ENCODE measurements around the gene DUSP7.
"Not testable (repeated sequence)": the region's sequence is repeated elsewhere in the genome, so short reads cannot be mapped to it uniquely, and the experiment has no call there.

DUSP7 gene

GRCh38 chr3:52046186-52046901 is 10.0 kb downstream of the DUSP7 start:
- no peak for DNase-seq

- no peak for DNase-seq
Measured at GRCh38 chr3:52044869-52045619, 11.3 kb downstream of the DUSP7 start.

GRCh38 chr3:52043750-52044149 is 12.6 kb downstream of the DUSP7 start:
- no peak for DNase-seq

DNA sequence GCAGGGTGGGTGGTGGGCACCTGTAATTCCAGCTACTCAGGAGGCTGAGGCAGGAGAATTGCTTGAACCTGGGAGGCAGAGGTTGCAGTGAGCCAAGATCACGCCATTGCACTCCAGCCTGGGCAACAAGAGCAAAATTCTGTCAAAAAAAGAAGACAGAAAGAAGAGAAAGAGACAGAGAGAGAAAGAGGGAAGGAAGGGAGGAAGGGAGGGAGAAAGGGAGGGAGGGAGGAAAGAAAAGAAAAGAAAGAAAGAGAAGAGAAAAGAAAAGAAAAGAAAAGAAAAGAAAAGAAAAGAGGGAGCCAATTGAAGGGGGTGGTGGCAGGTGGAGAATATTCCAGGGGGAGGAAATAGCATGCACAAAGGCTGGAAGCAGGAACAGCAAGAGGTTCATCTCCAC is 13.3 kb downstream of the DUSP7 start:
- DNase-seq = not testable (repeated sequence)

DNA sequence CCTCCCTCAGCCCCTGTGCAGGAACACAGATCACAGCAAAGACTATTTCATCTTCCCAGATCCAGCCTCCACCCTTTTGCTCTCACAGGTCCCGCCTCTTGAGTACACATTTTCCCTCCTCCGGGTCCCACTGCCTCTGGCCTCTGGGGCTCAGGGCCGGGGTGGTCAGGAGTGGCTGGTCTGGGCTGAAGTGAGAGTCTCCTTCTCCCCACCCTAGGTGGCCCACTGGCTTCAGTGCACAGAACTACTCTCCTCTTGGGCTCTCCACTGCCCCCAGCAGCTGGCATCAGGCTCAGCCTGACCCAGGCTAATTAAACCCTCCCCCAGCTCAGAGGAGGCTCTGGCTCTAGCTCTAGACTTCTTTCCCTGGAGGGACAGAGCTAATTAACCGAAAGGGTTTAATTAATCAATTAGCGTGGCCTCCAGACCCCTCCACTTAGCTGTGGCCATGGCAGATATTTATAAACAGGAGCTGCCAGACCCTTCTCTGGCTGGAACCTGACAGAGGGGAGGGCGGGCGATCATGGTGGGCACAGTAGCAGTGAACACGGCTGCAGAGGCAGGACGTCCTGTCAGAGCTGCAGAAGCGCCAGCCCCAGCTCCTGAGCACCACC is 15.1 kb downstream of the DUSP7 start:
- no peak for DNase-seq

GRCh38 chr3:52040600-52040999 is 15.8 kb downstream of the DUSP7 start:
- DNase-seq = no peak

GRCh38 chr3:52039846-52040245 is 16.5 kb downstream of the DUSP7 start:
- DNase-seq = no peak

GRCh38 chr3:52039426-52039825 is 16.9 kb downstream of the DUSP7 start:
- DNase-seq = no peak

DNA sequence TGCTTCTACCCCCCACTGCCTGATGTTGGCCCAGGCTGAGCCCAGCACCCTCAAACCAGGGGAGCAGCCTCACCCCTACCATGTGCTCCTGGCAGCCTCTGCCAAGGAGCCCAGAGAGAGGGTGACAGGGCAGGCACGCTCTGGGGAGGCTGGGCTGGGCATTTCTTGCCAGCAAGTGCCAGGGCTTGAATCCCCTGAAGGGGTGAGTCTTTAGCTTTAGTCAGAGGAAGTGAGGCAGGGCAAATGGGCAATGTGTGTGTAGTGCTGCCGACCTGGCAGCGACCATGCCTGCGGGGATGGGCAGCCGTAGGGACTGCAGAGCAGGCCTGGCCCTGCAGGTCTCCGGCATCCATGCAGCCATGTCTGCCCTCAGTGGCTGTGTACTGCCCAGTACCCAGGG is 18.1 kb downstream of the DUSP7 start:
- no peak for DNase-seq

DNA sequence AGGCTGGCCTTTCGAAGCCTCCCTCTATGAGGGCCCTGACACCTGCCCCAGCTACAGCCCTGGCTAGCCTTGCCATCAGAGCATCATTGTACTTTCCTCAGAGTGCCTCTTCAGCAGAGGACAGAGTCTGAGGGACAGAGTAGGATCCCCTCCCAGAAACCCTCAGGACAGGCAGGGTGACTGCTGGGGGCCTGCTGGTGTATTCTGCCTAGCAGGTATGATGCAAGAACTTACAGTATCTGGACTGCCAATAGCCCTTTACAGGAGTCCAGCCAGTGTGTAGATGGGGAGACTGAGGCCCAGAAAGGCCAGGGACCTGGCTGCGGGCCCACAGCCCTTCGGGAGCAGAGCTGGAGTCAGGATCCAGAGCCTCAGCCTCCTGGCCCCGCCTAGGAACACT is 19.1 kb downstream of the DUSP7 start:
- no peak for DNase-seq

GRCh38 chr3:52036829-52037228 is 19.5 kb downstream of the DUSP7 start:
- no peak for DNase-seq

DNA sequence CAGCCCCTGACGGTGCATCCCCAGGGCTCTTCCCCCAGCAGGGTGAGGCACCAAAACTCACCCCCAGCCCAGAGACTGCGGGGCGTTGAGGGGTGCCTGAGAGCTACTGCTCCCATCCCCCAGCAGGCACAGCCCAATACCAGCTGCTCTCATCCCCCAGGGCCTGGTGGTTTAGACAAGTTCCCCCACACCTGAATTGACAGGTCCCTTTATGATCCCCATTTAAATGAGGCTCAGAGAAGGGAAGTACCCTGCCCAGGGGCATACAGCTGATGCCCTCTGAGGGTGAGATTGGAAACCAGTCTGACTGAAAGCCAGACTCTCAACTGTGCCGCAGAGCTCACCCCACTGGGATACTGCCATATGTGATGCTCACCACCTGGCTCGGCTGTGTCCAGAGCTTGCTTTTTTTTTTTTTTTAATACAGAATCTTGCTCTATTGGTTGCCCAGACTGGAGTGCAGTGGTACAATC is 20.1 kb downstream of the DUSP7 start:
- DNase-seq = no peak

GRCh38 chr3:52034651-52035050 is 21.7 kb downstream of the DUSP7 start:
- no peak for DNase-seq

DNA sequence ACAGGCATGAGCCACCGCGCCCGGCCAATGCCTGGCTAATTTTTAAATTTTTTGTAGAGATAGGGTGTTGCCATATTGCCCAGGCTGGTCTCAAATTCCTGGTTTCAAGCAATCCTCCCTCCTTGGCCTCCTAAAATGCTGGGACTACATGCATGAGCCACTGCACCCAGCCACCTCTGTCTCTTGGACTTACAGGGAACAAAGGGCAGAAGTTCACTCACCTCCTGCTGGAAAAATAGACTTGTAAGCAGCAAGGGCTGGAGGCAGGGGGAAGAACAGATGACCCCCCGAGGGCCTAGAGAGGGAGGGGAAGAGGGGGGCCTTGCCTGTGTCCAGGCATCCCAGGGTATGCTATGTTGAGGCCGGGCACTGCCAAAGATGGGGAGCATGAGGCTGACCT is 22.2 kb downstream of the DUSP7 start:
- no peak for DNase-seq

GRCh38 chr3:52033748-52034147 is 22.6 kb downstream of the DUSP7 start:
- not testable (repeated sequence) for DNase-seq

GRCh38 chr3:52032702-52033408 is 23.5 kb downstream of the DUSP7 start:
- DNase-seq = no peak

GRCh38 chr3:52031896-52032295 is 24.5 kb downstream of the DUSP7 start:
- no peak for DNase-seq

- DNase-seq = no peak
Measured at GRCh38 chr3:52030714-52031310, 25.6 kb downstream of the DUSP7 start.

- no peak for DNase-seq
Measured at GRCh38 chr3:52029535-52029934, 26.8 kb downstream of the DUSP7 start.

- no peak for DNase-seq
Measured at GRCh38 chr3:52029053-52029452, 27.3 kb downstream of the DUSP7 start.

- no peak for DNase-seq
Measured at GRCh38 chr3:52028572-52028971, 27.8 kb downstream of the DUSP7 start.

DNA sequence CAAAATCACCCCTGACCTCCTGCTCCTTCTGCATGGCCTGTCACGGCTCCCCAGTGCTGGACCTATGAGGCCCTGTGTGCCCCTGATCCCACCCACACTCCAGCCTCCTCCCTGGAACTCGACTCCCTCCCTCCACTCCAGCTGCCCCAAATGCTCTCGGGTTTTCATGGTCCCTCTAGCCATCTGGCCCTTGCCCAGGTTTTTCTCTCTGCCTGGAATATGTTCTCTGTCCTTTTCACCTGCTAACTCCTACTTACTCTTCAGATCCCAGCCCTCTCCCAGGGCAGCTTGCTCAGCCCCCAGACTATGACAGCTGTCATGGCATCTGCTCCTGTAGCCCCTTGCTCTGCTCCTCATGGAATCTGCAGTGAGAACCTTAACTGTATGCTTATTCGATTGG is 30.3 kb downstream of the DUSP7 start:
- no peak for DNase-seq

DNA sequence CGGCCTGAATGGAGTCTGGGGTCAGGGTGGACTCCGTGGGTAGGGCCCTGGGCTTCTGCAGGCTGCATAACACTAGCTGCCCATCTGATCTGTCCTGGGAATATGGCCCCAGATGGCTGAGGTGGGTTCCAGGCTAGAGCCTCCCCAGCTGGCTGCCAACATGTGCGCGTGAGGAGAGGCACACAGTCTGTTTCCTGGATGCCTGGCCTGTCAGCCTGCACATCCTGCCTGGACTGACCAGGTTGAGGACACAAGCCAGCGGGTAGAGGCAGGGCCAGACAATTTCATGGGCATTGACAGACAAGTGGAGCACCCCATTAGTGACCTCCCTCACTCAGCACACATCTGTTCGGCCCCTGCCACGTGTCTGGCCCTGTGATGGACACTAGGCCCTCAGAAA is 30.9 kb downstream of the DUSP7 start:
- no peak for DNase-seq

All from NCI-H510A (cell line).